Measurements from ENCODE around the gene PLCB1.
"Not testable (repeated sequence)": the region's sequence is repeated elsewhere in the genome, so short reads cannot be mapped to it uniquely, and the experiment has no call there.

Gene PLCB1

DNA sequence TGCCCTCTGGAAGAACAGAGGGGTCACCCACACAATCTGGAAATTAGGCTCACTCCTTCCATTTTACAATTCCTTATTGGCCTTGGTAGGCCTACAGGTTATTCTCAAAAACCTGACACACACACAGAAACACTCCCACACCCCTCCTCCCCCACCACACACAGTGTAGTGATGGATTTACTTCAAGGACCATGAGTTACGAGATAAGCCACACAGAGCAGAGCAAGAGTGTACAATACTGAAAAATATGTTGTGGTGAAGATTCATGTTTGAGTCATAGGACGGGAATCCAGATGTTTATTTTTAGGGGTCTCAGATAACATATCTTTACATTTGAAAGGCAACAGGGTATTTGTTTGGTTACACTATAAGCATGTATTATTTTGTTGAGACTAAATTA lies 291.9 kb downstream of the PLCB1 start:
- DNase-seq, result no peak

DNA sequence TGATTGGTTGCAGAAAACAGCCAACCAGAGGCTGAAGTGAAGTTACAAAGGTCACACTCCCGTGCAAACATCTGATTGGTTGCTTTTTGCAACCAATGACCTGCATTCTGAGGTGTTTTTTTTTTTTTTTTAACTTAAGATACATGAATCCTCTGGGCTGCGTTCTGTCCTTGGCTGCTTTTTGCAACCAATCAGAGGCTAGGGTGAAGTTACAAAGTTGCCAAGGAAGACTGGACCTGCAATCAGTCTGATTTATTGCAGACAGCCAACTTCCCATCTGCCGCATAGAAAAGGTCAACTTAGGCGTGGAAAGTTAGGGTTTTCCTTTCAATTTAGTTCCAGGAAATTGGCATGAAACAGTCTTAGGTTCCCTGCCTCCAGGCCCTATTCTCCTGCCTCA lies 292.9 kb downstream of the PLCB1 start:
- DNase-seq, result no peak

DNA sequence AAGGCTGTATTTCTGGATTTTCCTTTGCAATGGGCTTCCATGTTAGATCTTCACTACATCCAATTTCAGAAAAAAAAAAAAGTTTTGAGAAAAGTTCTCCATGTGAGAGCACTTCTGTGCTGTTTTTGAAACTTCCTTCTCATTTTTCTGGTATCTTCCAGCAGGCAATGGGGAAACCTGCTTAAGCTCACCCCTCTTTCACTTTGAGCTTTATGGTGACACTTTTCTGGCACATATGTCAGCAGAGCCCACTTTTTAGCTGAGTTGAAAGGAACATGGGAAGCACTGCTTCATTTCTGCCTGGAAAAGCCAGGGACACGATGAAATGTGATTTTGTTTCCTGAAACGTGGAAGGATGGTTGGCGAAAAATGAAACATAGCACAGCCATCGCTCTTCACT lies 293.7 kb downstream of the PLCB1 start:
- no peak for DNase-seq

DNA sequence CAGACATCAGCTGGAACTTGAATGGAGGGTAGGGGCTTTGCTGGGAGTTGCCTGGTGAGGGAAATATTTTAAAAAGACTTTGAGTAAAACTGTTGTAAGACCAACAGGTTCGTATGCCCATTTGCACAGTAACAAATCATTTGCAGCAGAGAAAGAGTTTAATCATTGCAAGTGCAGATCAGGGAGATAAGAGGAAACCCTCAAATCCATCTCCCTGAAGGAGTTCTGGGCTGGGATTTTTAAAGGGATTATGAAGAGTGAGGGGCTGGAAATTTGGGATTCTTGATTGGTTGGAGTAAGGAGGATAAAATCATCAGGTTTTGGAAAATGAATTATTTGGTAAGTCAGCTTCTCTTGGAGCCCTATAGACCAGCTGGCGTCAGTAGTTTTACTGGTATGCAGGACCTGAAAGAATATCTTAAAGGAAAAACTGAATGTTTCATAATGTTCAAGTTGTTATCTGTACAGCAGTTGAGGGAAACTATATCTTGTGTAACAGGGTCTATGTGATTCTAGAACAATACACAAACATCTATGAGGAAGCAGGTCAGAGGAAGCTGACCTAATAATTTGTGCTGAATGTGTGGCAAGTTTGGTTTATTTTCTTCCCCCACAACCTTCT lies 295.5 kb downstream of the PLCB1 start:
- DNase-seq, result no peak

DNA sequence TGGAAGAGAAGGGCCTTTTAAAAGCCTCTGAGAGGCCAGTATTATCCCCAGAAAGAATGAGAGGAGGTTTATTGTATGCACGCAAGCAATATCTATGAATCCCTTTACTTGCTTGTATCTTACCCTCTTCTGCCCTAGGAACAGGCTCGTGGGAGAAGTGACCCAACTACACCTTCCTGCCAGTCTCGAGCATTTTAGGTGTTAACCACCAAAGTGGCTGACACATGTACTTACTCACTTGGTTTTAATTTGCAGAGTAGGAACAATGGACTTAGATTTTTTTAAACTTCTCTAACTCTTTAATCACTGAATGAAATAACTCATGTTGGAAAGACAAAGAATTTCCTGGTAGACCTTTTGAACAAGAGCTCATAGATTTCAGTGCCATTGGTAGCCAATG lies 296.9 kb downstream of the PLCB1 start:
- DNase-seq, result no peak

DNA sequence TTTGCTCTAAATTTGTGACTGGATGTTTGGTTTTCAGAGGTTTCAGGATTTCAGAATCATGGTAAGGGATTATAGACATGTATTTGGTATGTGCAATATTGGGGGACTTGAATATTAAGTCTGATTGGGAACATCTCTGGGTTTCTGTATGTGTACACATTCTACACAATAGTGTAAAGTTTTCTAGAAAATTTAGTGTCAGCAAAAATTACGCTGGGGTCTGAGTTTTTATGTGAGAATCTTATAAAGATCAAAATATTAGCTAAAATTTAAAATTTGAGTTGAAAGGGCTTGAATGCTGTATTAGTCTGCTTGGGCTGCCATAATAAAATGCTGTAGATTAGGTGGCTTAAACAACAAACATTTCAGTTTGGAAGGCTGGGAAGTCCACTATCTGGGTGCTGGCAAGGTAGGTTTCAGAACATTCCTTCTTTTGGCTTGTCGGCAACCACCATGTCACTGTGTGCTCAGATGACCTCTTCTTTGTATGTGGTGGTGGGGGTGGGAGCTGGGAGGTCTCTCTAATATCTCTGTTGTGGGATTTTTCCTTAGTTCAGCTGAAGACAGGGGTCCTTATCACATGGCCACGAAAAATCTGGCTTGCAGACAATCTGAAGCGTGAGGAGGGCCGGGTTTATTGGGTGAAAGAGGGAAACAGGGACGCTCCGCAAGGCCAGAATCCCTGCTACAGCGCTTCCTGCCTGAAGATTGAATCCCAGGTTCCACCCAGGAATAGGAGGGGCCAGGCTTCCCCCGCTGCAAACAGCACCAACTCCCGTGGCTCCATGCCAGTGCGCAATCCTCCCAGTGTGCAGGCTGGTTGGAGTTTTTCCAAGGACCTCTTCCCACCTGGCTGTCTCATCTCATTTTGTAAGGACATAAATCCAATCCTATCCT lies 299.7 kb downstream of the PLCB1 start:
- no peak for DNase-seq

DNA sequence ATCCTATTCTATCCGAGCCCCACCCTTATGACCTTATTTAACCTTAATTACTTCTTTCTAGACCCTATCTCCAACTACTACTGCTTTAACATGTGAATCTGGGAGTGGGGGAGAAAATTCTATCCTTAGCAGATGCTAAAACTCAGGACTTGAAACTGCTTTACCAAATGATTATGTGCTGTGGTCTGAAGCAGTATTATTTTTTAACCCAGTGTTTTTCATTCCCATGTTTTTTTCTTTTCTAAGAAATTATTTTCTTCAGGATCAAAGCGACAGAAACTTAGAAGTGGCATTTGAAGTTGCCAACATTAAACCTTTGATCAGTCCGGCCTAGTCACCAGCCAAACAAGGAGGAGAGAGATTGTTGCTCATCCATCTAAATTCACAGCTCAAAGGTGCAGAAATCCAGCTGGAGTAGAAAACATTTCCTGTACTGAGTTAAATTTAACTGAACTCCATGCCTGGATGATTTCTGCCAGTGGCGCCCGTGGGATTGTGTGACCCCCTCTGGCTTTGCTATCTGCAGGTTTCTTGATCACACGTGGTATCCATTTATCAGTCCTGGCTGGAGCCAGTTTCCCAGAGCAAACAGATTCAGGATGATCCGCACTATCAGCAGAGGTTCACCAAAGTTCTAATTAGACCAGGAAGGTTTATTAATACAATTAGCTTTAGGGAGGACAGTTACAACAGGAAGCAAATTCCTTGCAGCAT lies 300.5 kb downstream of the PLCB1 start:
- no peak for DNase-seq

DNA sequence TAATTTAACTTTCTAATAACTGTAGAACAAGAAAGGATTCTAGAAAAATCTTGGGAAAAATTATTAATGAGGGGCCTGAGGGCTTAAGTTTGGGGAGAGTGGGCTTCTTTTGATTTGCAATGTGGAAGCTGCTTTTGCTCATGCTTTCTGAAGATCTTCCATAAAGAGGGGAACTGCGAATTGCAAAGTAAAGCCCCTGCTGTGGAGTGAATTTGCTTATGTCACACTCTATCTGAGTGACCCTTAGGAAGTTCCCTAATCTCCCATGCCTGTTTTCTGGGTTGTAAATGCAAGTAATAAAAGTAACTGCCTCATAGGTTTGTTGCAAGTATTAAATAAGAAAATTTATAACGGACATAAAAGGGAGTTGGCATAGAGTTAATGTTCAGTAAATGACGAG lies 301.2 kb downstream of the PLCB1 start:
- no peak for DNase-seq

DNA sequence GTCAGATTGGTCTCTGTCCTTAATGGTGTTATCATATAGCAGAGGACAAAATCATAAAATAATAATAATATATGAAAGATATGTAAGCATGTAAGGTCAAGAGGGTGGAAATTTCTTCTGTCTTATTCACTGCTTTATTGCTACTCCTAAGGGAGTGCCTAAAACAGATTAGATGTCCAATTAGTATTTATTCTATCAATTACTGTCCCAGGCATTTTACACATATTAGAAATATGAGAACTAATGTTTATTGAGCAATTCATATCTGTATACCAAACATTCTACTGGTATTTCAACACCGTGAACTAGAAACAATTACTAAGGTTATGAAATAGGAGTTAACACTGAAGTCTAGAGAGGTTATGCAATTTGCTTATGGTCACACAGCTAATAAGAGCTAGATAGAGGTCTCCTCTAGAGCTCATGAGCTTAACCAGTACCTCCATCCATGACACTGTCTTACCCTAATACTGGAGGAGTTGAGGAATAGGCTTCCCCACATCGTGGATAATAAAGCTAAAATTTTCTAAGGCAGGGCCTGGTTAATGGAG lies 302.3 kb downstream of the PLCB1 start:
- DNase-seq, result no peak

DNA sequence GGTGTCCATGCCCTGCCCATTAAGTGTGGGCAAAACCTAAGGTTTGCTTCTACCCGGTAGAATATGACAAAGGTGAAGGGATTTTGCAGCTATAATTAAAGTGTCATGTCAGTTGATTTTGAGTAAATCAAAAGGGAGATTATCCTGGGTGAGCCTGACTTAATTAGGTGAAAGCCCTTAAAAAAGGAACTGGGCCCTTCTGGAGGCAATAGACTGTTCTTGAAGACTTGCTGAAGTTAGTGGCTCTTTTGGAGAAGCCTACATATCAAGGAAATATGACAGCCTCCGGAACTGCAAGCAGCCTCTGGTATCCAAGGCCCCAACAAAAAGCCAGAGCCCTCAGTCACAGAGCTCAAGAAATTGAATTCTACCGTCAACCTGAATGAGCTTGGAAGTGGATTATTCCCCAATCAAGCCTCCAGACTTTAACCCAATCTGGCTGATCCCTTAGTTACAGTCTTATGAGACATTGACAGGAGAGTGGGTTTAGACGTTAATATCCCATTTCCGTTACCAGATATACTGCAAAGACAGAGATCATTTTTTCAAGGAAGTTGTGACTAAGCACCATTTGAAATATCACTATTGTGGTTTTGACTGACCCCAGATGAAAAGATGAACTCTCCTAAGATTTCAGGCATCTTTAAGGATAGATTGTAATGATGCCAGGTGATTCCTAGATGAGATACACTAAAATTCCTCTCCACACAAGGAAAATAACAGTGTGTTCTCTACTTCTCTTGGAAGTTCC lies 303.4 kb downstream of the PLCB1 start:
- DNase-seq, result no peak

DNA sequence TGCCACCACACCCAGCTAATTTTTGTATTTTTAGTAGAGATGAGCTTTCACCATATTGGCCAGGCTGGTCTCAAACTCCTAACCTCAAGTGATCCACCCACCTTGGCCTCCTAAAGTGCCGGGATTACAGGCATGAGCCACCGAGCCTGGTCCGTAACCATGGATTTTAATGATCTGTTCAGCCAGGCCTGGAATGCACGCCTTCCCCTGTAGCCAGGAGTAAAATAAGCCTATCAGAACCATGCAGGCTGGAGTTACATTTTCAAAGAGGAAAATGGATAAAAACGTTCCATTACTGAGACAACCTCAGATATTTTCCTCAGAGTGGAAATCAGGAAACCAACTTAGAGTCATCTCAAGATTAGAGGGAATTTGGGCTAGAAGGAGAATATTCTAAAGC lies 304.9 kb downstream of the PLCB1 start:
- DNase-seq, result not testable (repeated sequence)

DNA sequence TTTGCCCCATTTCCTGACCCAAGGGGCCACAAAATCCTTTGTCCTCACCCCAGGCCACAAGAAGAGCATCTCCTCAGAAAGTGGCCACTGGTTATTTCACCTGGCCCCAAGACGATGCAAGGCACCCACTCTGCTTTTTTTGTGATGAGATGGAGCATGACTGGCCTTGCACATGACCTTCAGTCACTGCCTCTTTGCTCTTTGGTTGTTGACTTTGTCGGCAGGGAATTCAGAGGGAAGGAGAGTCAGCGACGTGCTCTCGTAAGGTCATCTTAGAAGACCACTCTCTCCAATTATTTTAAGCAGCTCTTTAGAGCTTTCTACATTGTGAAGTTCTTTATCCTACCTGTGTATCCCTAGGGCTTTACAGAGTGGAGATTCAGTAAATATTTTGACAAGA lies 306.7 kb downstream of the PLCB1 start:
- no peak for DNase-seq

DNA sequence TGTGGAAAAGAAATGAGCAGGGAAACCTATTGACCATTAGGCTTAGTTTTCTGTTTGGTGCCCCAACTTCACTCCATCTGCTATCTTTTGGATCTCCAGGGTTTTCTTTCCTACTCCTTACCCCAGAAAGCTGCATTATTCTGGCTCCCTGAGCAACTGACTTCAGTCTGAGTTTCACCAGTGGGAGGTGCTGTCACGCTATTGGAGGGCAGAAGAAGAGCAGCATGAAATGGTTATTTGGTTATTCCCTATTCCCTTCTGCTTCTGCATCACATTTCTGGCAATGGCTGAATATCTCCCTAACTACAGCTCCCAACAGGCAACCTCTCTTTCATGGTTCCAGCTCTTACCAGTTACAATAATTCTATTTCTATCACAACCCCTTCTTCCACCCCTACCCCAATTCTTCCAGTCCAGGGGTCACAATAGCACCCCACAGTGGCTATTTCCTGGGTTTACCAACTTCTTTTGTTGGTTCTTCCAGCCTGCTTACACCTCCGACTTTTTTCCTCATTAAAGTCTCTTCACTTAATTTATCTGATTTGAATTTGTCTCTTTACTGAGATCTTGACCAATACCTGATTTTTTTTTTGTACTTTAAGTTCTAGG lies 311.5 kb downstream of the PLCB1 start:
- no peak for DNase-seq

DNA sequence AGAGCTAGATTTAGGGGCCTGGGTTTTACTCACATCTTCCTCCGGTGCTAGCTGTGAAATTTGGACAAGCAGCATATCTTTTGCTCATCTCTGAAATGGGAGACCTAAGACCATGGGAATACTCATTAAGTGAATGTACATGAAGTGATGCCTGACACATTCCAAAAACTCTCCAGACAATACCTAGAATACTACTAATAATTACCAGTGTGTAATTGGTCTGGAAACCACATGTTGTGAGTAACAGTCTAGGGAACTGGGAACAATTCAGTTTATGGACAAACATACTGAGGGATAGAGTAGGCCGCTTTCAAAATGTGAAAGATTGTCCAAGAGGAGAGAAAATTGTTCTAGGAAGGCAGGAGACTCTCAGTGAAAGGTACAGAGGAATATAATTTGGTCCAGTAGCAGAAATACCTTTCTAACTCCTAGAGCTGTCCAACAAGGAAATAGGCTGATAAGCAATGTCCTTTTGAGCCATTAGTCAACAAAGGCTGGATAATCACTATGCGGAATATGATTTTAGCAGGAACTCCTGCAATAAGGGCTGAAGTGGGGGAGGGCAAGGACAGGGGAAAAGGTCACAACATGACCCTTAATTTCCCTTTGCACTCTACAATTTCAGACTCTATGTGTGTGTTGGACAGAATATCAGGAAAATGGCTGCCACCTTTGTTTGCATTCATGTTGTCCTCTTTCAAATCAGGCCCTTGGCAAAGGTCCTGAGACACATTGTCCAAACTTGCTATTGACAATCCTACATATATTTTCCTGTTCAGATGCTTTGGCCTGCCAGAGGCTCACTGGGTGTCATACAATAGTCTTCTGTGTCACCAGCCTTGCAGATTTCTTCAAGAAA lies 315.4 kb downstream of the PLCB1 start:
- no peak for DNase-seq

DNA sequence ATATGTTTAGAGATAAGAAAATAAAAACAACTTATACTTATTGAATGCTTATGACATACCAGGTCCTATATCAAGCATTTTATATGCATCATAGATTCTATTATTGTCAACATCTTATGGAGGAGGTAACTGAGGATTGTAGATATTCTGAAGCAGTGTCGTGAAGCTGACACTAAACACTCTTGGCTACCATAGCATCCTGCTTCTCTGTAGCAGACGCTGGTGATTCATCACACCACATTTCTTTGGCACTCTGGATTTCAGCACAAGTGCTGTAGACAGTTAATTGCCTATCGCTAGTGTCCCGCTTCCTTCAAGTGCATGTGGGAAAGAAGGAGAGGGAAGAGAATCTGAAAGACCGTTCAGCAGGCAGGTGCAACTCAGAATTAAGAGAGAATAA lies 317.1 kb downstream of the PLCB1 start:
- no peak for DNase-seq

DNA sequence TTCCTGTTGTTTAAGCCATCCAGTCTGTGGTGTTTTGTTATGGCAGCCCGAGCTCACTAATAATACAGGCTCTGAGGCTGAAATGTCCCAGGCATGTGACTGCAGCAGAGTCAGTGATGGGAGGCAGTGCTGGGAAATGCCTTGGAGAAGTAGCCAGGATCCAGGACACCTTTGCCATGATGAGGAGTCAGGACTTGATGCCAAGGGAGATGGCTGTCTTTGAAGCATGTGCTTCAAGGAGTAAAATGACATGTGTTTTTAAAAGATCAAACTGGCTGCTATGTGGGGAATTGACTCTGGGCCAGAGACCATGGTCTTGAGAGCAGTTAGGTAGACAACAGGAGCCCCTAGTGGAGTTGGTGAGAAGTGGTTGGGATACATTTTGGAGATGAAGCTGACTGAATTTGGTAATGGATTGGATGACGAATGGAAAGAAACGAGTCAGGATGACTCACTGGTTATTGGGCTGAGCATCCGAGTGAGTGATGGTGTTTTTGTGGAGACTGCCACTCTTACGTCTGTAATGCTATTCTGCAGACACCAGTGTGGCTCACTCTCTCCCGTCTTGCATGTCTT lies 322.2 kb downstream of the PLCB1 start:
- DNase-seq, result no peak

DNA sequence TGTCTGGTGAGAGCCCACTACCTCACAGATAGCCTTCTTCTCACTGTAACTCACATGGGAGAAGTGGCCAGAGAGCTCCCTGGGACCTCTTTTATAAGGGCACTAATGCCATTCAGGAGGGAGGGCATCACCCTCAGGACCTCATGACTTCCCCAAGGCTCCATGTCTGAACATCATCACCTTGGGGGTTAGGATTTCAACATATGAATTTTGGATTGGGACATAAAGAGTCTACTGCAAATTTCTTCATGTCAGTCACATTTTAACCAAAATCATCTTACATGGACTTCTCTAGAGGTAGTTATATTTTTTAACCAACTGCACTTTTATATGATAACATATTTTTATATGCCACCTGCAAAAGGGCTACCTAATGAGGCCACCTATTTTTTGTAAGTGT lies 324.7 kb downstream of the PLCB1 start:
- DNase-seq, result no peak

DNA sequence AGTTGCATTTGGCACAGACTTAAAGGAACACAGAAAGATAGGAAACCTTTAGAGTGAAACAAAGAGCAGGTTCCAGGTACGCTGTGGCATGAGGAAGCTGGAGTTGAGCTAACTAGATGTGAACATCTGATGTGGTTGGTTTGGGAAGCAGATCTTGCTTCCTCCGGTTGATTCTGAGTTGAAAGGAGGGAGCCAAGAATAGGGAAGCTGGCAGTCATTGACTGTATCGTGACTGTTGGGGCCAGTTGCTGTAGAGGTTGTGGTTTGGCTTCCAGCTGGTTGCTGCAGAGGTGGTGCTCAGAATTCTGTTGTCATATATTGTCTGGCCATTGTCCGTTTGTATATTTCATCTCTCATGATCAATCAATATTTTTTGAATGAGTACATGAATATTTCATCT lies 325.9 kb downstream of the PLCB1 start:
- no peak for DNase-seq

DNA sequence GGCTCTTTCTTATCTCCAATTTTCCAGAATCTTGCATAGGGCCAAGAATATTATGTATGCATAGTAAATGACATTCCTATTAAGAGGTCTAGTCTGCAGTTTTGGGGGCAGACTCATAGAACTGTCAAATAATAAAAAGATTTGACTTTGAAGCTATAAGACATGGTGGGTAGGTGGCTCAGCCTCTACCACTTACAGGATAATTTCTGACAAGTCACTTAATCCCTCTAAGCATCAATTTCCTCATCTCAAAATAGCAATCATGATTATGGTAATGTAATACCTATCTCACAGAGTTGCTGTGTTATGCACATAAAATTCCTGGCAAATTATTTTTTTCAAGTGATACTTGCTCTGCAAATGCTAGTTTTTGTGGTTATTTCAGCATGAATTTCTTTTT lies 329.1 kb downstream of the PLCB1 start:
- no peak for DNase-seq

DNA sequence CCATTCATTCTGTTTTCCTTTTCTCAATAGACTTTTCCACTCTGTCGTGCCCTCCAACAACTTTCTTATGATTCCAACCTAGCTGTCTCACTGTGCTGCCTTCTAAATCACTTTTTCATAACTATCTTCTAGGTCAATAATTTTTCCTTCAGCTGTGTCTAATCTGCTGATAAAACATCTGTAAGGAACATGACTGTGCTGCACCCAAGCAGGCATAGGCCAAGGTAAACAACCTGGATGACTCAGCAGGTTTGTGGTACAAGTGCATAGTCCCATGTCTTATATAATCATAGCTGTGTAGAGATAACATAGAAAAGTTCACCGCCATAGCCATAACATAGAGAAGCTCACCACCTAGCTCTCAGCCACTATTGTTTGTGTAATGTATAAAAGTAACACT lies 332.3 kb downstream of the PLCB1 start:
- no peak for DNase-seq

DNA sequence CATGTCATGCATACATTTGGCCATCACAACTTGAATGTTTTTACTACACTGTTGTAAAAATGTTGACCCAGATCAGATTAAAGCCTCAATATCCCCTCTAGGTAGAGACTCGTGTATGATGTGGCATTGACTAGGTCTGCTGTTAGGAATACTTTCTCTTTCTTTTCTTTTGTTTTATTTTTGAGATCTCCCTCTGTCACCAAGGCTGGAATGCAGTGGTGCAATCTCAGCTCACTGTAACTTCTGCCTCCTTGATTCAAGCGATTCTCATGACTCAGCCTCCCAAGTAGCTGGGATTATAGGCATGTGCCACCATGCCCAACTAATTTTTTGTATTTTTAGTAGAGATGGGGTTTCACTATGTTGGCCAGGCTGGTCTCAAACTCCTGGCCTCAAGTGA lies 334.7 kb downstream of the PLCB1 start:
- DNase-seq, result not testable (repeated sequence)
